ENCODE data around the gene RAB4A.
"Not testable (repeated sequence)": the region's sequence is repeated elsewhere in the genome, so short reads cannot be mapped to it uniquely, and the experiment has no call there.

RAB4A gene

DNA sequence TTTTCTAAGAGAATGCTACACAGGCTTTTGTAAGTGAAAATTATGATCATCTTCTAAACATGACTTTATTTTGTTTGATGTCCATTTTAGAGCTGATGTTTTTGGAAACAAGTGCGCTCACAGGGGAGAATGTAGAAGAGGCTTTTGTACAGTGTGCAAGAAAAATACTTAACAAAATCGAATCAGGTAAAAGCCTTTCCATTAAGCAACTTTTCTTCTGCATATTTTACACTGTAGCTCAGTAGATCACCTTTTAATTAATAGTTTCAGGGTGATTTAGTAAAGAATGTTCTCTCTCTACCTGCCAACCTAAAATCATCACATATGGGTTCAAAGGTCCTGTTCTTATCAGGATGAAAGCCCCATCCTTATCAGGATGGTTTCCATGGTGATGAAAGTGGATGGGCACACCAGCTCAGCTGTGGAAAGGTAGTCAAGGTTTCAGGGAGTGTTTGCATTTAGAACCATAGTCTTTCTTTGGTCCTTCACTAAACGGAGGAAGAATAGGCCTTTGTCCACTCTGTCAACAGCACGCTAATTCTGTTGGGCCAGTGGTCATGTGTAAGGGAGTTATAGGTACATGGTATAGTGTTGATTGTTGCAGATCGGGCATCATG is 28.1 kb downstream of the RAB4A start:
- peak; percentile 93 for DNase-seq

DNA sequence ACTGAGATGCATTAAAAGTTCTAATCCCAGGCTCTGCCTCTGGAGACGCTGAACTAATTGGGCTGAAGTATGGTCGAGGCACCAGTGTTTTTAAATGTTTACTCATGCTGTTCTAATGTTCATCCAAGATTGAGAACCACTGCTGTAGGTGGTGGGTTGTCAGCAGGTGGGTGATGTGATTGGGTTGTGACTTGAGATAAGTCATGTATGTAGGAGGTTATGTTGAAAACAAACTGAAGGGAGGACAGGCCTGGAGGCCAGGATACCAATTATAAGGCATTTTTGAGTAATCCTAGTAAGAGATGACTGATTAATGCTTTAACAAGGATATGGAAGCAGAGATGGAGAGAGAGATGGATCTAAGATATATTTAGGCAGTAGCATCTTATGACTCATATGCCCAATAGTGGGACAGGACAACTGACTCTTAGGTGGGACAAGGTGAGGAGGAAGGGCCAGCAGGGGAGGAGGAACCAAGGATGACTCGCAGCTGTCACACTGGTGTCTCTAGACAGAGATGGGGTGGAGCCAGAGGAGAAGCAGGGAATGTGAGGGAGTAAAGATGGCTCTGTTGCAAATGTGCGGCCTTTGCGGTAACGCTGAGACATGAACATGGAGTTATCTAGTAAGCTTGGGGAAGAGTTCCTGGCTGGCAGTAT is 29.3 kb downstream of the RAB4A start:
- DNase-seq = no peak

DNA sequence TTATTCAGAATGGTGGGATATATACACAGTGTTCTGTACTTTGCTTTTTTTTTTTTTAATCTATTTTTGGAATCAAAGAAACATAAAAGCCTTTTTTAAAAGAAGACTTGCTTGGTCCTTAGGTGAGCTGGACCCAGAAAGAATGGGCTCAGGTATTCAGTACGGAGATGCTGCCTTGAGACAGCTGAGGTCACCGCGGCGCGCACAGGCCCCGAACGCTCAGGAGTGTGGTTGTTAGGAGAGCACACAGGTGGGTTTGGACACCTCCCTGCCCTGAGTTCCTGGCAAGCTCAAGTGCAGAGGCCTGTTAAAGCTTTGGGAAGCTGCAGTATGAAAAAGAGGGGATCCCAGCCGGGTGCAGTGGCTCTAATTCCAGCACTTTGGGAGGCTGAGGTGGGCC is 31.8 kb downstream of the RAB4A start:
- no peak for DNase-seq

DNA sequence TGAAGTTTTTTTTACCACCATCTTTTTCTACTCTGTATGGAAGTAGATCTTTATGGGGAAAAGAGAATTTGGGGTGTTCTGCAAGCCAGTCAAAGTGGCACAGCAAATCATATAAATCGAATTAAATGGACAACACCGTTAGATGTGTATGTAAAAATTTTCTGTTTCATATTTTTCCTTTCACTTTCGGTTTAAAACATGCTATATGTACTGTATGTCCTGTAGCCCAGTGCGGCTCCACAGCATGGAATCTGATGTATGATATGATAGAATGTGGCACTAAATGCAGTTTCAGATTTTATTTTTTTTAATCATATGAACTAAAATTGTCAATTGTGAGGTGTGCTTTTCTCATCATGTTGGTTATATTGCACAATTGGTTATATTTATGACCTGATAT is 32.9 kb downstream of the RAB4A start:
- no peak for DNase-seq

DNA sequence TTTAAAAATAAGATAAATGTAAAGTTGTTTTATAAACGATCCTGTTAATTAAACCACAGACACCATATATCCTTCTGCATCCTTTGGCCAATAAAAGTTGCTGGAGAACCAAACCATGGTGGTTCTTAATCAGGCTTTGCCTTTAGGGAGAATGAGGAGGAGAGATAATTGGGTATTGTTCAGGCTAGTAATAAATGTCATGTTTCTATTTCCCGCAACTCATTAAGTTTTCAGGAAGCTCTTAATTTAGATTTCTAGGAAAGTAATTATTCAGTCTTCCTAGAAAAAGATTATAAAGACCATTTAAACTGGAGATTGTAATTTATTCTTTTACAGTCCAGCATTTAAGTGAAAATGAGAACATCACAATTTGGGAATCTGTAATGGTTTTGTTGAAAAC is 34.5 kb downstream of the RAB4A start:
- no peak for DNase-seq

DNA sequence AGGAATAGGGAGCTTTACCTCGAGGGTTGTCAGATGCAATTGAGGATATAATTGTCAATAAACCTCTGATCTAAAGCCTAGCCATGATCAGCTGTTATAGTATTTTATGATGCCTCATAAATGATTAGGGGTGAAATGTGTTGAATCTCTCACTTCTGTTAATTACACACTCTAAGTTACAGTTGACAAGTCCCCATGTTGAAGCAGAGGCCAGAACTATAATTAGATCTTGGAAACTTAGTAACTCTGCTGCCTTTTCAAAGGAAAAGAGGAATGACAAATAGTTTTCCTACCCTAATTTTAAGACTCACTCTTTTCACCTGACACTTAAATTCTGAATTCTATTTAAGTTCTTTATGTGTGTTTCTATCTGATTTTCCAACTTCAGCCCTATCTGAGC is 38.2 kb downstream of the RAB4A start:
- DNase-seq = no peak

DNA sequence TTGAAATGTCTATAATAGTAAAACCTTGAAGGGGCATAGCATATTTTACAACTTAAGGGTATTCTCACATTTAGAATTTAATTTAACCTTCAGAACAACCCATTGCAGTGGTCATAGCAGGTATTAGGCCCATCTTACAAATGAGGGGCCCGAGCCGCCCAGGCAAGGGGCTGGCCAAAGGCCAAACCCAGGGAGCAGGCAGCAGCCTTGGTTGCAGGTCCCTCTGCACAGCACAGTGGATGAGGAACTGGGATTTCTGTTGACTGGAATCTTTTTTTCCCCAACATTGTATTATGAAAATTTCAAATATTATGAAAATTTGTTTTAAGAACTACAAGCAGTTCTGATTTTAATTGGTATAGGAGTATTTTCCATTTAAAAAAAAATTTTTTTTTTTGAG is 38.8 kb downstream of the RAB4A start:
- no peak for DNase-seq

DNA sequence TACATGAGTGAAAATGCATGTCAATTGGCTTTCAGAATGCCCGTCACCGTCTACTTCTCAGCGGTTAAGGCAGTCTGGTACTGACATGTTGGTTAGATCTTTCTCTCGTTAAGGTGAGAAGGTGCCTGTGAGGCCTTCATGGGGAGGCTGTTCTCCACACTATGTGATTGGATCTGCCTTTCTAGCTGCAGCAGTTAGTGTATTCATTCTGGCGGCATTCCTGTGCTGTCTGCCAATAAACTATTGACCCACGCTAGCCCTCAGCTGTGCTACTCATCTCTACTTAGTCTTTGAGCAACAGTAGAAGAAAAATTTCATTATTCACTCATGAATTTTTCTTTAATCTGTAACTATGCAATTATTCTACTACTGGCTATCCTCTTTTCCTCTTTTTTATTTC is 39.9 kb downstream of the RAB4A start:
- DNase-seq = no peak

DNA sequence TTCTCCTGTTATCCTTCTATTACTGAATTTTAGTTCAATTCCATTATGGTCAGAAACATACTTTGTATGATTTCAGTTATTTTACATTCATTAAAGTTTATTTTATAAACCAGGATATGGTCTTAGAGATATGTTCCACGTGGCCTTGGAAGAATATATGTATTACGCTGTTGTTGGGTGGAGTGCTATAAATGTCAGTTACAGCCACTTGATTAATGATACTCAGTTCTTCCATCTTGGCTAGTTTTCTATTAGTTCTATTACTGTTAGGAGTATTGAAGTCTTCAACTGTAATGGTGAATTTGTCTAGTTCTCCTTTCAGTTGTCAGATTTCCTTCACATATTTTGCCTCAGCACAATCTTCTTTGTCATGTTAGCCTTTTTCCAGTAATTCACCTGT is 45.3 kb downstream of the RAB4A start:
- DNase-seq = no peak

DNA sequence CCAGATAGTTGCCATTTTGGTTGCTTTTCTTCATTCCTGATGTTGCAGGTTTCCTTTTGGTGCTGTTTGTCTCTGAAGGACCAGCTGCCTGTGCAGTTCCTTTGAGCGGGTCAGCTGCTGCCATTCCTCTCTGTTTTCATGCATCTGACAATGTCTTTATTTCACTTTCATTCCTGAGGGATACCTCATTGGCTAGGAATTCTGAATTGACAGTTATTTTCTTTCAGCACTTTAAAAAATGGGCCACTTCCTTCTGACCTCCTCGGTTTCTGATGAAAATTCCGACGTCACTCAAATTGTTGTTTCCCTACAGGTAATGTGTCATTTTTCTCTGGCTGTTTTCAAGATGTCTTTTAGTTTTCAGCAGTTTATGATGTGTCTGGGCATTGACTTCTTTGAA is 47.1 kb downstream of the RAB4A start:
- DNase-seq = no peak

DNA sequence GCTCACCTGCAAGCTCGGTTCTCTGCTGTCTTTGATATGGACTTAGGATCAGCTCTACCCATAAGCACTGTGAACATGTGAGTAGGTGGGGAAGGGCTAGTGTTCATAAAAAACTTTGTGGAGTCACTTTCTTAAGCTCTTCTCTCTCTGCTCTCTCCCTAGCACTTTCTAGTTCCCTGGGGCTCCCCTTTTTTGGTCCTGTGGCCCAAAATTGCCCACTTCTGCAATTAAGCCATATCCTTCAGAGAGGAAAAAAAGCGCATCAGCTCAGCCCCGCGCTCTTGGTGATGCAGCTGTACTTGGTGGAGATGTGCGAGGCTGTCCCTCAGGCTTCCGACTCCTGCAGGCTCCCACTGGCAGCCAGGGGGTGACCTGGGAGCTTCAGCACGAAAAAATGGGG is 48.6 kb downstream of the RAB4A start:
- DNase-seq = no peak

DNA sequence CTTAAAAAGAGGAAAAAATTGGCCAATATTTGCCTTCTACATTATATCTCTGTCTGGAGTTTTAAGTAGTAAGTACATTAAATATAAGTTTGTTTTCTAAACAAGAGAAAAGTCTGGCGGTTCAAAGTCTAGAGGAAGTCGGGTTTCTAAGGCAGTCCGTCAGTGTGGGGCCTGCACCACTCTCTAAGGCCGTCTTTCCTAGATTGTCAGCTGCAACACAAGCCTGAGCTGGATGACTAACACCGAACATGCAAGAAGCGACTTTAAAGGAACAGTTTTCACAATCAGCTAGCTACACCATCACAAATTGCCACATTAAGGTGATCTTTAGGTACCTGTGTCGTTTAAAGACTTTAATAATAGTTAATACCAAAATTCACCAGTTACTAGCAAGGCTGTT is 52.3 kb downstream of the RAB4A start:
- no peak for DNase-seq

DNA sequence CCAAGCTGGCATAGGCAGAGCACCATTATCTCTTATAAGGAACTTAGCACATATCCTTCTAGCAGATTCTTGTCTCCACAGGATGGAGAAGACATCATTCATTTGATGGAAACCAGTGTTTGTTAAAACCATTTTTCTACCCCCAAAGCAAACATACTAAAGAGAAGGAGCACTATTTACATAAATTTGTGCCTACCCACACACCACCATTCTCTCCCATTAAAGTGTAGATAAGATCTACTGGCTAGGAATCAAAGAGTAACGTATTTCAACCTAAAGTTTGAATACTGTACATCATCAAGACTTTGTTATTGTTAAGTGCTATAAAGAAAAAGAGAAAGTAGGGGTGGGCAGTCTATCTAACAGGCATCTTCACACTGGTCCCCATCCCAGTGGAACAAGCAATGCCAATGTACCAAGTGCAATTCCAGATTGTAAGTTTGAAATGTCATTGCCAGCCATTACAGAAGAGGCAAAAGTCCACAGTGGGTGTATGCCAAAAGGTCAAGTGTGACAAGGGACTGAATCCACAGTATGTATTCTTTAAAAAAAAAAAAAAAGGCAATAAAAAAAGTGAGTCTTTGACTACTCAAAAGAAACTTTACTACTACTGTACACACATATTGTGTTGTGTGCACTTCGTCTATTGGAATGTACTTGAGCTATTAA is 53.1 kb downstream of the RAB4A start:
- DNase-seq = no peak

DNA sequence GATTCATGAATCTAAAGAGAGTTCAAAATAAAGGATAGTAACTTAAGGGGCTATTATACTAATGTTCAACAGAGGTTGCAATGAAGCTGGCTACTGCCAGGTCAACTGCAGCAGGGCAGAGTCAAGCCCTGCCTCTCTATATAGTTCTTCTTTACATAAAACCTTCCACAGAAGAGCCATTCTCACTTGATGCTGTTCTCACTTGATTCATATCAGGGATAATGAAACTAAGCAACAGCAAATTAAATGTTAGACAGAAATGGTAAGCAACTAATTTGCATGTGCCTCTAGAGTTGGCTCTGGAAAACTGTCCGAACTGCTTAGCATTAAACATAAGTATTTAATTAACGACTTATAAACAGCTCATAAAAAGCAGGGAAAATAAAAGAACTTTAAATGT is 54.5 kb downstream of the RAB4A start:
- DNase-seq = no peak

DNA sequence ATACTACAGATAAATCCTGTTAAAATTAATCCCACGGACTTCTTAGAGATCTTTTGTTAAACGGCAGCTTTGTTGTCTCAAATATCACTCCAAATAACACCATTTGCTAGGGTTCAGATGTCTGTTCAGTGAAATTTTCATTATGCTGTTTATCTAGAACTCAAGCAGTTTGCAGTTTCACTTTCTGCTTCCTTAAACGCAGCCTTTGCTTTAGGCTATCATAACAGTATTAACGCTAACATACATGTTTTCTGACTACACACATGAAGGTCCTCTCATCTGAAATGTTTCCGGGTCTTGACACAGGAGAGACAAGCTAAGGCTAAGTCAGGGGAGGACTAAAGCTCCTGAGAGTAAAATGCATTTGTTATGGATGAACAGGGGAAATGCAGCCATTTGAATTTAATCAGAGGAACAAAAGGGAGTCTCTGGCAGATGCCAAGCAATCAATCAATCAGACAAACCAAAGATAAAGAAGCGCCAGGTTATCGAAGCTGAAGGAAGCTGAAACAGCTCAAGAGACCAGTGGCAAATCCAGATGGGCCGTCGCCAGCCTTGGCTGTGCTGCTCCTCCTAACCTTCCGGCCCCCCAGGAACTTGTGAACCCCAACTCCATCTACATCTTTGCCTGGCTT is 55.1 kb downstream of the RAB4A start:
- DNase-seq = no peak

DNA sequence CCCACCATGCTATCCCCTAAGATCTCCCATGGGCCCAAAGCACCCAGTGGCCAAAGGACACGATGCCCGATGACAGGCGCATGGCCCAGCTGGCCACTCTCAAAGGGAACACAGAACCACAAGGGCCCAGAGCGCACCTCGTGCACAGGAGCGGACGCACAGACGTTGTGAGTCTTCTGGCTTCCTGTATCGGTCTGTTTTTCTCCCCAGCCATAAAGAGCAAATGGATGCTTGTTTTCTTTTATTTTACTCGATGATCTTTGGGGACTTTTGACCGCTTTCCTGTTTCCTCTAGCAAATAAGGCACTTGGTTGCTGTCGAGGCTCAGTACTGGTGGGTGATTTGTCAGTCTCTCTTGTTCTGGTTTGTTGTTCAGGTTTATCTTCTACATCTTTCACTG is 55.7 kb downstream of the RAB4A start:
- DNase-seq = no peak

DNA sequence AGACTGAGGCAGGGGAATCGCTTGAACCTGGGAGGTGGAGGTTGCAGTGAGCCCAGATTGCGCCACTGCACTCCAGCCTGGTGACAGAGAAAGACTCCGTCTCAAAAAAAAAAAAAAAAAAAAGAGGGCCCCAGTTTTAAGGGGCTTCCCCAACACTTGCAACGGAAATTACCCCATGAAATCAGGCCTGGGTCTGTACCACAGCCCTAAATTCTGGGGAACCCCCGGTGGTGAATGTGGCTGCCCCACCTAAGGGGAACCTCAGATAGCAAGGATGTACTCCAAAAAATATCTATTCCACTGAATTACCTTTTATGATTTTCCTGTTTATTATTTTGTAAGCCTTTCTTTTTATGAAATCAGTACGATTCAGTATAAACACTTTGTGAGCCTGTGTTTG is 56.9 kb downstream of the RAB4A start:
- not testable (repeated sequence) for DNase-seq

DNA sequence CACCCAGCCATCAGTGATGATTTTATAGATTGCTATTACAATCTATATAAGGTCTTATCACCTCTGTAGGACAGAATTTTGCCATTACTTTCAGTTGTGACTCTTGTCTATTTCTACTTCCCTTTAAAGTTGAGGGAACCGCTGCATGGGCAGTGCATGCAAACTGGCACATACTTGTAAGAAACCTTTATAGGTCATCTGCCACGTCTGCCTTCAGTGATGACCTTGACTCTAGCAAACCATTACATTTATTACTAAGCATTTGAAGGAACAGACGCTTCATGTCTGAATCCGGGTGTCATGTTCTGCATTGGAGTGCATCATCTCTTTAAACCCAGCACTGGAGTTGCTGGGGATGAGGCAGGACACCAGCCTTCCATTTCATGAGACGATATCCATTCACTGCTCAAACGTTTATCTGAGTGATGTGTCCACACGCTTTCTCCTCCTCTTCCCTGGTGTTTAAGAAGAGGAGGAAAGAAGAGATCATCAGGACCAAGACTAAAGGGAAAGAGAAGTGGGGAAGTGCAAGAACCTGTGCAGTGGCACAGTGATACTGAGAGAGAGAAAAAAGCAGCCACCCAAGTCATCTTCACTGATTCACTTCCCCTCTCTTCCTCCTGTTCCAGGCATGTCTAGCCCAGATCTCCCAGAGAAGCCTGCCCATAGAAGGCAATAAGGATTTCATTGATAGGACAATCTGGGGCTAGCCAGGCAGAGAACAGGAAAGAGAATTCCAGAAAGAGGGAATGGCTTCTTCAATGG is 57.9 kb downstream of the RAB4A start:
- DNase-seq = no peak

DNA sequence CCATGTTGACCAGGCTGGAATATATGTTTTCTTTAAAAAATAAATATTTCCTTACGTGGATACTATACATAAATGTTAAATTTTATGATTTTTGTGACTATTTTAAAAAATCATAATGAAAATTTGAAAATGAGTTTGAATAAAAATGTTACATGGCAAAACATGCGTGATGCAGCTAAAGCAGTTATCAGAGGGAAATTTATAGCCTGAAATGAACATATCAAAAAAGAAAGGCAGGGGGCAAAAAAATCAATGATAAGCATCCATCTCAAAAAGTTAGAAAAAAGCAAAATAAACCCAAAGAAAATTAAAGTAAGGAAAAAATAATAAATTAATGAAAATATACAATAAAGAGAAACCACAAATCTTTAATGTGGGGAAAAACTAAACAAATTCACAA is 63.4 kb downstream of the RAB4A start:
- no peak for DNase-seq

DNA sequence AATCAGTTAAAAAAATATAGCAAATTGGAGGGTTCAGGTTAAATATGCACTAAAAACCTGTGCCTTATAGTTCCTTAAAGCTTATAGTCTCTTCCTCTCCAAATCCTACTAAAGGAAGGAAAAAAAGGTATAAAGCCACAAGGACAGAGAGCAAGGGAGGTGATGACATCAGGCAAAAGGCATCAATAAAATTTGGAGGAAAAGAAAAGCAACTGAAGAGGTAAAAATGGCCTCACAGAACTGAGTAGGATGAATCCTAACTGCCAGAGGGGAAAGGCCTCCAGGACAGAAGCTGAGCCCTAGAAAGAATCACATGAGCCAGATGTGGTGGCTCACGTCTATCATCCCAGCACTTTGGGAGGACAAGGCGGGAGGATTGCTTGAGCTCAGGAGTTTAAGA is 63.8 kb downstream of the RAB4A start:
- DNase-seq = no peak

DNA sequence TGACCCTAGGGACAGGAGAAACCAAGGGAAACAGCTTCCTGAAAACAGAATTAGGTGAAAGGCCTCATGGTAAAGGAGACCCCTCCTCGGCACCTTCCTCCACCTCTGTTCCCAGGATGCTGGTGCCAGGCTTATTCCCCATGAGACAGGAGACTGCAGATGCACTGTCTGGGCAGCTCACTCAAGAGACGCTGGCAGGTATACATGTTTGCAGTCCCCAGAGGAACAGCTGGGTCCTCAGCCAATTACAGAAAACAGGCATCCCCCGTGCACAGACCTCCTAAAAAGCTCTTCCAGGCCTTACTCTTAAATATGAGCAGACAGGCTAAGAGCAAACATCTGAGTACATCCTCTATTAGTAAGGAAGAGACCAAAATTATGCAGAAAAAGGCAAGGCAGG is 65.4 kb downstream of the RAB4A start:
- no peak for DNase-seq

DNA sequence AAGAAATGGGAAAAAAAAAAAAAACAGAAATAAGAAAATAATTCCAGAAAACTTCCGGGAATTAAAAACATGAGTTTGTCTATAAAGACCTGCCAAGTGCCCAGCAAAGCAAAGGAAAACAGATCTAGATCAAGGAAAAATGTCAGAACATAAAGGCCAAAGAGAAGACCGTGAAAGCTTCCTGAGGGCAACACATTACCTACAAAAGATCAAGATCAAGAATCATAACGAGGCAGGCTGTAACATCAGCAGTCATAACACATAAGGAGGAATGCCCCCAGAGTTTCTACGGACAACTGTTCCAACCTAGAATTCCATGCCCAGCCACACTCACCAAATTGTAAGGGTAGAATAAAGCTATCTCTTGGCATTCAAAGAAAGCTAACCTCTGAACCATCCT is 68.2 kb downstream of the RAB4A start:
- DNase-seq = no peak

DNA sequence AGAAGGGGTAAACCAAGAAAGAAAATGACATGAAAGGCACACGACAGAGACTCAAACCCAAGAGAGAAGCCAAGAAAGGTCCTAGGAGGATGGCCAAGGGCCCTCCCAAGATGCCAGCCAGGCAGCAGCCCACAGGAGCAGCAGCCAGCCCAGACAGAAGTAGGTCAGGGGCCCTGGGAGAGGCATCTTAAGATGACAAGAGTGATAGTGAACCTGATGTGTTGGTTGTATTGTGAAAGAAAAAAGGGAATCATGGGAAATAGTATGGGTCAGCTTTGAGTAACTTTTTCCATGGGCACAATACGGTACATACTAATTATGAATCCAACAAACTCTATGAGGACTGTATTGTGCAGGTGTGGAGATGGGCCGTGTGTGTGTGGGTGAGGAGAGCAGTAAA is 68.6 kb downstream of the RAB4A start:
- no peak for DNase-seq

DNA sequence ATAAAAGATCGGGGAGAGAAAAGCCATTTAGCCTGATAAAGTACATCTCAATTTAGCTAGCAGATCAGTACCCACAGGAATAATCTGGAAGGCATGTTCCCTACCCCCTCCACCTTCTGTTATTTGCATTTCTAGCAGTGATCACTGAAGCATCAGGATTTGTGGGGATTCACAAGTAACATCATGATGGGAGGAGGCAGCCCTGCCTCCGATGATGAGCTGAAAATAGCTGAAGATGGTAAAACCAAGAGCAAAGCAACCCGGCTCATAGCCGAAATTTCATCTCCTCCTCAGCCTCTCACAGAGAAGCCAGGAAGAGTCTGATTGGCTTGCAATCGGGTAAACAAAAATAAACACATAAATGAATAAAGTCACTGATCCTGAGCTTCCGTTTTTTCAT is 69.6 kb downstream of the RAB4A start:
- DNase-seq = no peak

Measured in NCI-H146 (cell line).